ENCODE data around the gene CKB. TPM values are rescaled to one million over a fixed set of nuclear protein-coding genes. Genes with fewer than 3 reads are reported as not detected.

Gene CKB
- total RNA-seq, 1 experiment from 2014 or later: 611 TPM

- Histone ChIP-seq H3K4me3 (ENCODE audit: low read depth, low read length) (no peak overlapping the region), H3K36me3 (ENCODE audit: control insufficient read depth, insufficient read depth, low read length) (peaks cover 7% of the 10 kb centered on the region), H3K27me3 (replicated peaks; ENCODE audit: control insufficient read depth, insufficient read depth, low read length) (no peaks in the 10 kb centered on the region), H3K4me1 (no peaks in the 10 kb centered on the region), H3K9me3 (no peaks in the 10 kb centered on the region)
- Mint-ChIP-seq H3K27ac (ENCODE audit: unreplicated experiment) (no peak overlapping the region), H3K27me3 (ENCODE audit: insufficient read depth, unreplicated experiment) (no peaks in the 10 kb centered on the region), H3K36me3 (ENCODE audit: insufficient read depth, unreplicated experiment) (peaks cover 85% of the 10 kb centered on the region), H3K4me3 (ENCODE audit: unreplicated experiment) (no peak overlapping the region), H3K9me3 (ENCODE audit: unreplicated experiment) (no peaks in the 10 kb centered on the region), H3K4me1 (ENCODE audit: low read depth, unreplicated experiment) (no peaks in the 10 kb centered on the region)
- intact Hi-C loops (cut with micrococcal nuclease; ENCODE audit: unreplicated experiment): no loop called here
- no peak for DNase-seq
- TF ChIP-seq CTCF (IDR thresholded peaks at IDR 0.05; ENCODE audit: insufficient read depth in 1 of 2, low read depth in 1 of 2, low read length in 1 of 2, severe bottlenecking in 1 of 2, unreplicated experiment in 1 of 2): no peak
- ChIA-PET POLR2A (no interaction called here), CTCF (no interaction called here)
- no TSS peak for BruUV-seq (replicated peaks)
Observed at GRCh38 chr14:103503296-103503695, 19.3 kb downstream of the CKB start.

- no peak overlapping the region for H3K4me3 ChIP-seq (ENCODE audit: low read depth, low read length)
- no peak for DNase-seq
- H3K27me3 ChIP-seq (replicated peaks; ENCODE audit: control insufficient read depth, insufficient read depth, low read length): no peaks in the 10 kb centered on the region
- H3K9me3 ChIP-seq: no peaks in the 10 kb centered on the region
- H3K4me1 ChIP-seq: no peaks in the 10 kb centered on the region
- intact Hi-C loops (cut with micrococcal nuclease; ENCODE audit: unreplicated experiment): no loop called here
- Mint-ChIP-seq H3K27ac (ENCODE audit: unreplicated experiment) (no peak overlapping the region), H3K9me3 (ENCODE audit: unreplicated experiment) (no peaks in the 10 kb centered on the region), H3K4me3 (ENCODE audit: unreplicated experiment) (no peak overlapping the region), H3K27me3 (ENCODE audit: insufficient read depth, unreplicated experiment) (no peaks in the 10 kb centered on the region), H3K4me1 (ENCODE audit: low read depth, unreplicated experiment) (no peaks in the 10 kb centered on the region), H3K36me3 (ENCODE audit: insufficient read depth, unreplicated experiment) (peaks cover 83% of the 10 kb centered on the region)
- ChIA-PET POLR2A (no interaction called here), CTCF (no interaction called here)
- no TSS peak for BruUV-seq (replicated peaks)
- peaks cover 7% of the 10 kb centered on the region for H3K36me3 ChIP-seq (ENCODE audit: control insufficient read depth, insufficient read depth, low read length)
- TF ChIP-seq CTCF (IDR thresholded peaks at IDR 0.05; ENCODE audit: insufficient read depth in 1 of 2, low read depth in 1 of 2, low read length in 1 of 2, severe bottlenecking in 1 of 2, unreplicated experiment in 1 of 2): no peak
Observed at GRCh38 chr14:103502877-103503276, 19.8 kb downstream of the CKB start.

- H3K9me3 Mint-ChIP-seq (ENCODE audit: unreplicated experiment): no peaks in the 10 kb centered on the region
- TF ChIP-seq CTCF (IDR thresholded peaks at IDR 0.05; ENCODE audit: insufficient read depth in 1 of 2, low read depth in 1 of 2, low read length in 1 of 2, severe bottlenecking in 1 of 2, unreplicated experiment in 1 of 2): no peak
- no peaks in the 10 kb centered on the region for H3K27me3 Mint-ChIP-seq (ENCODE audit: insufficient read depth, unreplicated experiment)
- H3K4me3 ChIP-seq (ENCODE audit: low read depth, low read length): no peak overlapping the region
- H3K36me3 Mint-ChIP-seq (ENCODE audit: insufficient read depth, unreplicated experiment): peaks cover 76% of the 10 kb centered on the region
- BruUV-seq (replicated peaks): no TSS peak
- no peaks in the 10 kb centered on the region for H3K27me3 ChIP-seq (replicated peaks; ENCODE audit: control insufficient read depth, insufficient read depth, low read length)
- DNase-seq: no peak
- H3K4me1 Mint-ChIP-seq (ENCODE audit: low read depth, unreplicated experiment): no peaks in the 10 kb centered on the region
- no peak overlapping the region for H3K27ac Mint-ChIP-seq (ENCODE audit: unreplicated experiment)
- no peaks in the 10 kb centered on the region for H3K4me1 ChIP-seq
- intact Hi-C loops (cut with micrococcal nuclease; ENCODE audit: unreplicated experiment): no loop called here
- CTCF ChIA-PET: interaction anchor here (1.0 kb wide), 1 partner anchor 45 kb away, joined by 3 read pairs; no protein-coding TSS in a partner anchor
- POLR2A ChIA-PET: no interaction called here
- H3K36me3 ChIP-seq (ENCODE audit: control insufficient read depth, insufficient read depth, low read length): peaks cover 7% of the 10 kb centered on the region
- H3K4me3 Mint-ChIP-seq (ENCODE audit: unreplicated experiment): no peak overlapping the region
- no peaks in the 10 kb centered on the region for H3K9me3 ChIP-seq
Observed at GRCh38 chr14:103501921-103502669, 20.5 kb downstream of the CKB start.

Measured in Caco-2 (cell line).